Breast epithelium (tissue), 4 donors: ENCODE results near the gene FAM156B. TPM values are rescaled to one million over a fixed set of nuclear protein-coding genes. Genes with fewer than 3 reads are reported as not detected.
"Not testable (repeated sequence)": the region's sequence is repeated elsewhere in the genome, so short reads cannot be mapped to it uniquely, and the experiment has no call there.

Source experiments
- DNase-seq, 2 donors: peaks; one replicate each; pipeline ENCODE4 v3.0.0-alpha.2; 2019; ENCODE audit warnings: low spot score in 2 of 2
- H3K27ac ChIP-seq, 2 donors: fragments of 200-600 bp; sonication (generic) in 1 of 2; one replicate each; pipeline ENCODE4 v1.5.1; 2016 to 2019; ENCODE audit warnings: mild to moderate bottlenecking in 1 of 2
- H3K27me3 ChIP-seq, 2 donors: fragments of 200-600 bp; sonication (generic) in 1 of 2; one replicate each; pipeline versions ENCODE4 v1.5.1 to v1.6.0; 2017 to 2019; ENCODE audit warnings: control low read depth in 1 of 2, mild to moderate bottlenecking in 1 of 2
- H3K36me3 ChIP-seq: fragments of 200-600 bp; one replicate; pipeline ENCODE4 v1.5.1; 2019
- H3K4me1 ChIP-seq, 2 donors: fragments of 200-600 bp; sonication (generic); one replicate each; pipeline ENCODE4 v1.5.1; 2016 to 2019; ENCODE audit warnings: control low read depth in 1 of 2
- H3K4me3 ChIP-seq, 3 donors: fragments of 200-600 bp; sonication (generic); 1 replicate in 2 of 3; 2 replicates in 1 of 3; pipeline ENCODE4 v1.5.1; 2016 to 2019; ENCODE audit warnings: mild to moderate bottlenecking in 3 of 3, moderate library complexity in 2 of 3
- H3K9me3 ChIP-seq, 2 donors: fragments of 200-600 bp; sonication (generic) in 1 of 2; one replicate each; pipeline ENCODE4 v1.5.1; 2016 to 2019; ENCODE audit warnings: control low read depth in 1 of 2
- CTCF ChIP-seq, 3 donors: fragments of 450-650 bp; IDR thresholded peaks; one replicate each; pipeline ENCODE4 v1.5.1; 2016 to 2017; ENCODE audit warnings: antibody characterized with exemption in 3 of 3, mild to moderate bottlenecking in 3 of 3, moderate library complexity in 3 of 3
- POLR2A ChIP-seq: fragments of 450-650 bp; IDR thresholded peaks from one replicate; pipeline ENCODE4 v1.6.1; 2016; ENCODE audit warnings: antibody characterized with exemption, mild to moderate bottlenecking, moderate library complexity
- POLR2AphosphoS5 ChIP-seq, 3 donors: sonication (generic); formaldehyde crosslinking; IDR thresholded peaks; one replicate each; pipeline ENCODE4 v1.6.1; 2017; ENCODE audit warnings: antibody characterized with exemption in 3 of 3
- intact Hi-C: fragments of 100-400 bp; cut with DNase I; formaldehyde crosslinking; loops from one replicate; pipeline ENCODE4 v1.15.1; 2023; ENCODE audit warnings: low total_unique reads
- total RNA-seq, 3 donors: library from RNA; depleted of rRNA; stranded (reverse); fragments of >200 nt; gene quantifications; one replicate each; pipeline ENCODE4 v1.1.0, GENCODE V29; 2016

The FAM156B gene
- total RNA-seq, 3 donors from 2014 or later = 25.5 to 41.3 (median 26.2) TPM

- Histone ChIP-seq H3K27me3 (peaks cover 0 to 77% of the 10 kb centered on the region in 2 donors), H3K36me3 (no peaks in the 10 kb centered on the region), H3K9me3 (no peaks in the 10 kb centered on the region), H3K4me1 (no peaks in the 10 kb centered on the region), H3K27ac (no peak overlapping the region), H3K4me3 (no peak overlapping the region)
- no peak for DNase-seq
- no peak for TF ChIP-seq POLR2AphosphoS5 (IDR thresholded peaks at IDR 0.05)
- no peak for TF ChIP-seq POLR2A
- no peak for TF ChIP-seq CTCF (IDR thresholded peaks at IDR 0.05)
- intact Hi-C loops = no loop called here
These were observed 27.1 kb upstream of the FAM156B start for GRCh38 chrX:52870046-52870445.

GRCh38 chrX:52873825-52874224, 23.3 kb upstream of the FAM156B start:
- DNase-seq, H3K4me1 ChIP-seq, H3K27ac ChIP-seq, H3K36me3 ChIP-seq, H3K9me3 ChIP-seq, H3K4me3 ChIP-seq, intact Hi-C loops: not testable (repeated sequence)
- peaks cover 0 to 73% of the 10 kb centered on the region in 2 donors for H3K27me3 ChIP-seq

- H3K36me3 ChIP-seq = no peaks in the 10 kb centered on the region
- intact Hi-C loops = no loop called here
- no peak overlapping the region for H3K4me3 ChIP-seq
- TF ChIP-seq POLR2AphosphoS5 (IDR thresholded peaks at IDR 0.05) (no peak), POLR2A (no peak), CTCF (IDR thresholded peaks at IDR 0.05) (no peak)
- no peak overlapping the region for H3K27ac ChIP-seq
- DNase-seq = no peak
- H3K27me3 ChIP-seq = peaks cover 0 to 65% of the 10 kb centered on the region in 2 donors
- no peaks in the 10 kb centered on the region for H3K9me3 ChIP-seq
- H3K4me1 ChIP-seq = no peaks in the 10 kb centered on the region
These were observed 22.5 kb upstream of the FAM156B start for GRCh38 chrX:52874661-52875060.

- H3K4me3 ChIP-seq, H3K4me1 ChIP-seq, DNase-seq, H3K9me3 ChIP-seq, intact Hi-C loops, H3K36me3 ChIP-seq, H3K27ac ChIP-seq: not testable (repeated sequence)
- peaks cover 0 to 59% of the 10 kb centered on the region in 2 donors for H3K27me3 ChIP-seq
These were observed 21.7 kb upstream of the FAM156B start for GRCh38 chrX:52875436-52875835.

- DNase-seq, H3K4me3 ChIP-seq, H3K9me3 ChIP-seq, intact Hi-C loops, H3K4me1 ChIP-seq, H3K27ac ChIP-seq, H3K36me3 ChIP-seq: not testable (repeated sequence)
- H3K27me3 ChIP-seq = peaks cover 0 to 51% of the 10 kb centered on the region in 2 donors
These were observed 20.7 kb upstream of the FAM156B start for GRCh38 chrX:52876386-52876785.

GRCh38 chrX:52887459-52887858, 9.7 kb upstream of the FAM156B start:
- intact Hi-C loops = not testable (repeated sequence)

GRCh38 chrX:52888090-52888489, 9.0 kb upstream of the FAM156B start:
- DNase-seq, intact Hi-C loops: not testable (repeated sequence)

More at GRCh38 chrX:52887459-52887858, 9.7 kb upstream of the FAM156B start:
- H3K4me3 ChIP-seq, H3K27me3 ChIP-seq, H3K4me1 ChIP-seq, H3K36me3 ChIP-seq, H3K9me3 ChIP-seq, DNase-seq, H3K27ac ChIP-seq: not testable (repeated sequence)

GRCh38 chrX:52896438-52896837, 692 bp upstream of the FAM156B start:
- H3K4me1 ChIP-seq, H3K4me3 ChIP-seq, DNase-seq, H3K27ac ChIP-seq, H3K36me3 ChIP-seq, intact Hi-C loops, H3K9me3 ChIP-seq, H3K27me3 ChIP-seq: not testable (repeated sequence)

More at GRCh38 chrX:52888090-52888489, 9.0 kb upstream of the FAM156B start:
- H3K4me1 ChIP-seq, H3K27ac ChIP-seq, H3K4me3 ChIP-seq, H3K36me3 ChIP-seq, H3K27me3 ChIP-seq, H3K9me3 ChIP-seq: not testable (repeated sequence)

- H3K27ac ChIP-seq, intact Hi-C loops, H3K9me3 ChIP-seq, H3K4me3 ChIP-seq, H3K4me1 ChIP-seq, H3K36me3 ChIP-seq, H3K27me3 ChIP-seq, DNase-seq: not testable (repeated sequence)
These were observed 8.4 kb downstream of the FAM156B start for GRCh38 chrX:52905531-52905930.

- H3K4me1 ChIP-seq, H3K27ac ChIP-seq, H3K4me3 ChIP-seq, H3K36me3 ChIP-seq, H3K27me3 ChIP-seq, intact Hi-C loops, H3K9me3 ChIP-seq, DNase-seq: not testable (repeated sequence)
These were observed 8.9 kb downstream of the FAM156B start for GRCh38 chrX:52906072-52906471.

- H3K36me3 ChIP-seq, H3K4me3 ChIP-seq, H3K27ac ChIP-seq, H3K9me3 ChIP-seq, H3K4me1 ChIP-seq, H3K27me3 ChIP-seq, intact Hi-C loops, DNase-seq: not testable (repeated sequence)
These were observed 10.0 kb downstream of the FAM156B start for GRCh38 chrX:52907137-52907536.

- H3K4me1 ChIP-seq, H3K36me3 ChIP-seq, H3K9me3 ChIP-seq, H3K27ac ChIP-seq, H3K4me3 ChIP-seq, H3K27me3 ChIP-seq, intact Hi-C loops, DNase-seq: not testable (repeated sequence)
These were observed 10.8 kb downstream of the FAM156B start for GRCh38 chrX:52907900-52908299.
